ENCODE measurements around the gene PDE9A. TPM values are rescaled to one million over a fixed set of nuclear protein-coding genes. Genes with fewer than 3 reads are reported as not detected.

The PDE9A gene
- total and polyA plus RNA-seq, 2 experiments from 2014 or later = 26.5 to 31.1 TPM

- H3K4me1 Mint-ChIP-seq = peaks cover 24% of the 10 kb centered on the region; the same call in 2 of the 3 replicates
- peaks cover 7% of the 10 kb centered on the region for H3K9me3 Mint-ChIP-seq
- Histone ChIP-seq H2AFZ (no peak overlapping the region), H3K4me1 (ENCODE audit: insufficient read depth) (peaks cover 9% of the 10 kb centered on the region), H3K79me2 (replicated peaks; ENCODE audit: insufficient read depth) (no peaks in the 10 kb centered on the region), H3K4me2 (no peak overlapping the region), H3K9me2 (ENCODE audit: insufficient read depth) (no peaks in the 10 kb centered on the region), H3K27me3 (ENCODE audit: insufficient read depth) (peaks cover 4% of the 10 kb centered on the region), H3K36me3 (ENCODE audit: insufficient read depth) (no peaks in the 10 kb centered on the region), H3K4me3 (no peak overlapping the region), H3K27ac (ENCODE audit: low read depth) (no peak overlapping the region), H3F3A (replicated peaks; ENCODE audit: low read depth) (0 out of 2 replicates have a peak, but pooled peaks cover 12% of the 10 kb centered on the region), H4K20me1 (replicated peaks; ENCODE audit: insufficient read depth) (no peaks in the 10 kb centered on the region)
- ATAC-seq (no peak), DNase-seq (ENCODE audit: low spot score) (no peak)
- peaks cover 5% of the 10 kb centered on the region; the same call in 2 of the 3 replicates for H3K36me3 Mint-ChIP-seq (ENCODE audit: low read depth)
- H3K4me3 Mint-ChIP-seq = no peak overlapping the region
- no peak overlapping the region for H3K27ac Mint-ChIP-seq
- TF ChIP-seq NANOG (IDR thresholded peaks at IDR 0.05; ENCODE audit: borderline replicate concordance) (no peak), ZNF331 (CRISPR knock-in tag; IDR thresholded peaks at IDR 0.05; ENCODE audit: low read depth) (no peak), ETS1 (IDR thresholded peaks at IDR 0.05) (no peak), ZNF462 (CRISPR knock-in tag; IDR thresholded peaks at IDR 0.05) (no peak), ZNF114 (CRISPR knock-in tag; IDR thresholded peaks at IDR 0.05) (no peak), POLR2AphosphoS5 (IDR thresholded peaks at IDR 0.05; ENCODE audit: low read depth) (no peak), JUNB (IDR thresholded peaks at IDR 0.05; ENCODE audit: unreplicated experiment) (no peak), EZH2phosphoT487 (IDR thresholded peaks at IDR 0.05; ENCODE audit: unreplicated experiment) (no peak), EZH2 (IDR thresholded peaks at IDR 0.05; ENCODE audit: low read depth, unreplicated experiment) (no peak), CREB1 (CRISPR knock-in tag; IDR thresholded peaks at IDR 0.05; ENCODE audit: low read depth) (no peak), REST (IDR thresholded peaks at IDR 0.05; ENCODE audit: unreplicated experiment) (no peak), CTCF (conservative IDR thresholded peaks at IDR 0.05; ENCODE audit: low read depth in 2 of 2) (no peak), STAT1 (IDR thresholded peaks at IDR 0.05; ENCODE audit: unreplicated experiment) (no peak)
- H3K27me3 Mint-ChIP-seq (ENCODE audit: insufficient read depth, low read depth, poor library complexity) = peaks cover 27% of the 10 kb centered on the region
These were observed 134.2 kb downstream of the PDE9A start for GRCh38 chr21:42787613-42788012.
